WERI-Rb-1 (cell line): Measurements from ENCODE around the gene PNPLA6.
A peak's percentile ranks its signal among the peaks of the same experiment; 100 is the strongest.

Experiments used
- DNase-seq: peaks from one replicate; pipeline ENCODE4 v3.0.0-alpha.2; 2020
- H3K27ac ChIP-seq: fragments of 250-450 bp; sonication (Bioruptor Pico); 2 replicates; pipeline ENCODE4 v1.5.1; 2020; ENCODE audit warnings: mild to moderate bottlenecking, moderate library complexity
- H3K27me3 ChIP-seq: fragments of 250-450 bp; sonication (Bioruptor Pico); 2 replicates; pipeline ENCODE4 v1.5.1; 2021; ENCODE audit warnings: mild to moderate bottlenecking, low read depth, moderate library complexity; ENCODE audit not compliant: insufficient read depth, severe bottlenecking
- H3K36me3 ChIP-seq: fragments of 250-450 bp; sonication (Bioruptor Pico); 2 replicates; pipeline ENCODE4 v1.5.1; 2020; ENCODE audit warnings: mild to moderate bottlenecking, moderate library complexity
- H3K4me3 ChIP-seq: 2 replicates; pipeline ENCODE4 v1.5.1; 2011; ENCODE audit warnings: low read depth, mild to moderate bottlenecking, control low read depth, low read length
- H3K9me3 ChIP-seq: fragments of 250-450 bp; sonication (Bioruptor Pico); 2 replicates; pipeline ENCODE4 v1.5.1; 2021; ENCODE audit warnings: mild to moderate bottlenecking, moderate library complexity; ENCODE audit not compliant: severe bottlenecking
- CTCF ChIP-seq: IDR thresholded peaks from 2 replicates; pipeline ENCODE4 v1.5.1; 2011; ENCODE audit warnings: low read depth, mild to moderate bottlenecking, control low read depth, inconsistent platforms, low read length

Gene PNPLA6

GRCh38 chr19:7516333-7516732, 19.2 kb upstream of the PNPLA6 start:
- TF ChIP-seq CTCF: no peak
- Histone ChIP-seq H3K36me3 (no peaks in the 10 kb centered on the region), H3K27ac (no peak overlapping the region), H3K27me3 (peaks cover 48% of the 10 kb centered on the region), H3K9me3 (peaks cover 5% of the 10 kb centered on the region), H3K4me3 (peak overlapping the region; percentile 36)
- DNase-seq: no peak

- DNase-seq: no peak
- no peaks in the 10 kb centered on the region for H3K36me3 ChIP-seq
- peaks cover 48% of the 10 kb centered on the region for H3K27me3 ChIP-seq
- H3K27ac ChIP-seq: no peak overlapping the region
- TF ChIP-seq CTCF: no peak
- H3K9me3 ChIP-seq: peaks cover 2% of the 10 kb centered on the region
- no peak overlapping the region for H3K4me3 ChIP-seq
These were observed 18.6 kb upstream of the PNPLA6 start for GRCh38 chr19:7516878-7517277.

- no peak for DNase-seq
- Histone ChIP-seq H3K36me3 (no peaks in the 10 kb centered on the region), H3K27me3 (peaks cover 34% of the 10 kb centered on the region), H3K9me3 (no peaks in the 10 kb centered on the region), H3K4me3 (no peak overlapping the region), H3K27ac (no peak overlapping the region)
- TF ChIP-seq CTCF: no peak
These were observed 16.0 kb upstream of the PNPLA6 start for GRCh38 chr19:7519361-7520130.

- Histone ChIP-seq H3K36me3 (no peaks in the 10 kb centered on the region), H3K27ac (no peak overlapping the region), H3K9me3 (no peaks in the 10 kb centered on the region), H3K27me3 (peaks cover 26% of the 10 kb centered on the region), H3K4me3 (no peak overlapping the region)
- DNase-seq: no peak
- TF ChIP-seq CTCF: no peak
These were observed 15.1 kb upstream of the PNPLA6 start for GRCh38 chr19:7520131-7521051.

GRCh38 chr19:7521551-7522071, 13.9 kb upstream of the PNPLA6 start:
- no peak for TF ChIP-seq CTCF
- peaks cover 3% of the 10 kb centered on the region for H3K36me3 ChIP-seq
- peaks cover 18% of the 10 kb centered on the region for H3K27me3 ChIP-seq
- H3K4me3 ChIP-seq: no peak overlapping the region; the same call in 1 of the 2 replicates
- DNase-seq: no peak
- H3K27ac ChIP-seq: no peak overlapping the region
- no peaks in the 10 kb centered on the region for H3K9me3 ChIP-seq
